GM18508 (cell line): ENCODE results near the gene ZBTB8A.
A peak's percentile ranks its signal among the peaks of the same experiment; 100 is the strongest.
"Not testable (repeated sequence)": the region's sequence is repeated elsewhere in the genome, so short reads cannot be mapped to it uniquely, and the experiment has no call there.

Source experiments
- ATAC-seq: cut with Tn5 transposase; IDR thresholded peaks from one replicate; pipeline ENCODE4 v1.9.1; 2021; ENCODE audit warnings: moderate number of reproducible peaks; ENCODE audit not compliant: insufficient read depth, unreplicated experiment

ZBTB8A gene

GRCh38 chr1:32618673-32619221, 79.5 kb downstream of the ZBTB8A start:
- no peak for ATAC-seq

- ATAC-seq: no peak
Observed at GRCh38 chr1:32619701-32620485, 80.7 kb downstream of the ZBTB8A start.

GRCh38 chr1:32622205-32622604, 83.0 kb downstream of the ZBTB8A start:
- ATAC-seq: no peak

- ATAC-seq: no peak
Observed at GRCh38 chr1:32622806-32623681, 83.8 kb downstream of the ZBTB8A start.

DNA sequence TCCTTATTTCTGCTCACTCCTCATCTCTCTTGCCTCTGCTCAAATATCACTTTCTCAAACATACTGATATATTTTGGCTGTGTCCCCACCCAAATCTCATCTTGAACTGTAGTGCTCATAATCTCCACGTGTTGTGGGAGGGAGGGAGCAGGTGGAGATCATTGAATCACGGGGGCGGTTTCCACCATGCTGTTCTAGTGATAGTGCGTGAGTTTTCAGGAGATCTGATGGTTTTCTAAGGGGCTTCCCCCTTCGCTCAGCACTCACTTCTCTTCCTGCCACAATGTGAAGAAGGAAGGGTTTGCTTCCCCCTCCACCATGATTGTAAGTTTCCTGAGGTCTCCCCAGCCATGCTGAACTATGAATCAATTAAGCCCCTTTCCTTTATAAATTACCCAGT, 84.5 kb downstream of the ZBTB8A start:
- no peak for ATAC-seq

GRCh38 chr1:32626176-32626575, 86.9 kb downstream of the ZBTB8A start:
- no peak for ATAC-seq

- no peak for ATAC-seq
Observed at GRCh38 chr1:32627596-32628162, 88.5 kb downstream of the ZBTB8A start.

GRCh38 chr1:32630173-32630572, 90.9 kb downstream of the ZBTB8A start:
- ATAC-seq: not testable (repeated sequence)

DNA sequence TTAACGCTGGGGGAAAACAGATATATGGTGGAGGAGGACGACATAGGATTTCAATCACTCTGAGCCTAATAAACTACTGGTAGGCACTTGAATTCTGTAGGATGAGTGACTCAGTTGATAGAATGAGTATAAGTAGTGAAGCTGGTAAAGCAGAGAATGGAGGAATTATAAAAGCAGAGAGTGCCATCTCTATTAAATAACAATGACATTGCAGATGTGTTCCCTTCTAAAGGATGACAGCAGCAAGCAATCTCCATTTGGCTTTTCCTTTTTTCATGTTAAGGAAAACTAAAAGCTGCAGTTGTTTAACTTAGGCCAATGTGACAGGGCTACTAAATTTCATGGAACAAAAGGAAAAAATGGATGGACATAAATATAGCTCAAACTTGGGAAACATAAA, 93.6 kb downstream of the ZBTB8A start:
- ATAC-seq: no peak

DNA sequence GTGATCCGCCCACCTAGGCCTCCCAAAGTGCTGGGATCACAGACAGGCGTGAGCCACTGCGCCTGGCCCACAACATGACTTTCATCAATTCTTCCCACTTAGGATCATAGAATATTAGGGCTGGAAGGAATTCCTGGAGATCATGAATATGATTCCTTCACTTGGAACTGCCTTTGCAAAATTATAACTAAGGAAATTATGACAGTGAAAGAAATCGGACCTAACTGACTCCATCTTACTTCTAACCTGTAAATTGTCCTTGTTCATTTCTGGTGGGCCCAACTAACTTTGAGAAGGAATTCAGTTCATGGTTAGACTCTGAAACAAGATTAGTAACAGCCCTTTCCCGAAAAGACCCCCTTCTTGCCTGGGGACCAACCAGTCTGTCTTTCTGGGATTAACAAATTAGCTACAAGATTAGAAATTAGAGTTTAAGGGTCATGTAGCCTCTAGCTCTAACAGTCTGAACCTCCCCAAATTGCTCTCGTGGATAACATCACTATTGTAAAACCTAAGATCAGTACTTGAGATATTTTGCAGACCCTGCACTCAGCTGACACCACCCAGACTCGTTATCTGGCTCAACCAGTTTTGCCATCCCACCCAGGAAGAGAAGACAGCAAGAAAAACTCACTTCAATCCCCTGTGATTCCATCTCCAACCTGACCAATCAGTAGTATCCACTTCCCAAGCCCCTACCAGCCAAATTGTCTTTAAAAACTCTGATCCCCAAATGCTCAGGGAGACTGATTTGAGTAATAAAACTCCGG, 96.5 kb downstream of the ZBTB8A start:
- no peak for ATAC-seq

DNA sequence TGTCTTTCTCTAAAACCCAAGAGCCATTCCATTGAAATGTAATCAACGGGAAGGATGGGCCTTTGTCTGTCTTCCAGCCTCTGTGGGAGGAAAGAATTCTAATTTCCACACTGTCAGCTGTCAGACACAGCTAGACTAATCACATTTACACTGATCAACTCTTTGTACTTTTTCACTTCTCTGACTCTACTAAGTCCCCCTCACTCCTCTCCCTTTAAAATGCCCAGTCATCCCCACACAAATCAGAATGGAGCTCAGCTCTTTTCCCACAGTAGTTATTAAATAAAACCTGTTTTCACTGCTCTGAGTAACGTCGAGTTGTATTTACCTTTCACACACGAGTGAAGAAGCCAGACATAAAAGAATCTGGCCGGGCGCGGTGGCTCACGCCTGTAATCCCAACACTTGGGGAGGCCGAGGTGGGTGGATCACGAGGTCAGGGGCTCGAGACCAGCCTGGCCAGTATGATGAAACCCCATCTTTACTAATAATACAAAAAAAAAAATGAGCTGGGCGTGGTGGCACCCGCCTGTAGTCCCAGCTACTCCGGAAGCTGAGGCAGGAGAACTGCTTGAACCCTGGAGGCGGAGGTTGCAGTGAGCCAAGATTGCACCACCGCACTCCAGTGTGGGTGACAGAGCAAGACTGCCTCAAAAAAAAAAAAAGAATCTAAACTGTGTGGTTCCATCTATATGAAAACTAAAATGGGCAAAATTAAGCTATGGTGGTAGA, 97.9 kb downstream of the ZBTB8A start:
- ATAC-seq: no peak

GRCh38 chr1:32639489-32640075, 100.4 kb downstream of the ZBTB8A start:
- ATAC-seq: no peak

DNA sequence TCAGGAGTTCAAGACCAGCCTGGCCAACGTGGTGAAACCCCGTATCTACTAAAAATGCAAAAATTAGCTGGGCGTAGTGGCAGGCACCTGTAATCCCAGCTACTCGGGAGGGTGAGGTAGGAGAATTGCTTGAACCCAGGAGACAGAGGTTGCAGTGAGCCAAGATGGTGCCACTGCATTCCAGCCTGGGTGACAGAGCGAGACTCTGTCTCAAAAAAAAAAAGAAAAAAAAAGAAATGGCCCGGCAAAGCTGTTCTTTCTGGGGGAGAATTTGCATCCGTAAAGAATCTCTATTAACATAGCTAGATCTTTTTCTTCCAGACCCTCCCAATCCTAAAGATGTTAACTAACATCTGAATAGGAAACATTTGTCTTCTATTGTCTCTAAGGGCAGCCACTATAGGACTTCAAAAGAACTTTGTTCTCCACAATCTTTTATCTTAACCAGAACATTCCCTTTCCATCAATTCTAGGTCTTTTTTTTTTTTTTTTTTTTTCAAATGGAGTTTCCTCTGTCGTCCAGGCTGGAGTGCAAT, 103.1 kb downstream of the ZBTB8A start:
- not testable (repeated sequence) for ATAC-seq

DNA sequence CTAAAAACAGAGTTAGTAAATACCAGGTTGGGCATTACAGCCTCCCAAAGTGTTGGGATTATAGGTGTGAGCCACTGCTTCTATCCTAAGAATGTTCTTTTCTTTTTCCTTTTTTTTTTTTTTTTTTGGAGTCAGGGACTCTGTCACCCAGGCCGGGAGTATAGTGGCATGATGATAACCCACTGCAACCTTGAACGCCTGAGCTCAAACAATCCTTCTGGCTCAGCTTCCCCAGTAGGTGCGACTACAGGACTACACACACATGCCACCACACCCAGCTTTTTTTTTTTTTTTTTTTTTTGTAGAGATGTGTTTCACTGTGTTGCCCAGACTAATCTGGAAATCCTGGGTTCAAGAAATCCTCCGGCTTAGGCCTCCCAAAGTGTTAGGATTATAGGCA, 105.2 kb downstream of the ZBTB8A start:
- no peak for ATAC-seq

DNA sequence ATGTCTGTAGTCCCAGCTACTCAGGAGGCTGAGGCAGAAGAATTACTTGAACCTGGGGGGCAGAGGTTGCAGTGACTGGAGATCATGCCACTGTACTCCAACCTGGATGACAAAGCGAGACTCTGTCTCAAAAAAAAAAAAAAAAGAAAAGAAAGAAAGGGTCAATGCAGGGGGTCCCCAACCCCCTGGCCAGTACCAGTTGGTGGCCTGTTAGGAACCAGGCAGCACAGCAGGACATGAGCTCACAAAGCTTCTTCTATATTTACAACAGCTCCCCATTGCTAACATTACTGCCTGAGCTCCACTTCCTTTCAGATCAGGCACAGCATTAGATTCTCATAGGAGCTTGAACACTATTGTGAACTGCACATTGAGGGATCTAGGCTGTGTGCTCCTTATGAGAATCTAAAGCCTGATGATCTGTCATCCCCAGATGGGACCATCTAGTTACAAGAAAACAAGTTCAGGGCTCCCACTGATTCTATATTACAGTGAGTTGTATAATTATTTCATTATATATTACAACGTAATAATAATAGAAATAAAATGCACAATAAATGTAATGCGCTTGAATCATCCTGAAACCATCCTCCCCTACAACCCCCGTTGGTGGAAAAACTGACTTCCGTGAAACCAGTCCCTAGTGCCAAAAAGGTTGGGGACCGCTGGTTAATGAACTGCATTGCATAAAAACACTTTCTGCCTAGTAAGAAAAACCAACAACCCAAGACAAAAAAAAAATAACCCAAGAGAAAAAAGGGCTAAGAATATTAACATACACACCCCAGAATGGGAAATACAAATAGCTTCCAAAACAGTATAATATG, 108.3 kb downstream of the ZBTB8A start:
- no peak for ATAC-seq

DNA sequence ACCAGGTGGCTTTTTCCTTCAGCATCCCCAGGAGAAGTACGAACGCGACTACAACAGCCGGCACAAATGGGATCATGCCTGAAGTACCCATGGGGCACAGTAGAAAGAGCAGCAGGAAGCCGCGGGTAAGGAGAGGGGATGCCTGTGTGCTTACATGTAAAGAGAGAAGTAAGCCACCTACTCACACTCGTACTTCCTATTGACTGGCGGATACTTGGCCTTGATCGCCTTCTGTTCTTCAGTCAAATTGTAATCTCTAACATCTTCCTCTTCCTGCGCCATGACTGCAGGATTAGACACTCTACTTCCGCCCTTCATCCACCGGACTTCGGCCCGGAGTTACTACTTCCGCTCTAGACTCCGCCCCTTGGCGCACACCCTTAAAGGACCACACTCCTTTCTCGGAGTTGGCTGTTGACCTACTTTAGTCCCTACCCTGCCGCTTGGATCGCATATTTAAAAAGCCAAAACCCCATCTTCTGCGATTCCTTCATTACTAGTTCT, 111.1 kb downstream of the ZBTB8A start, which contains the start of gene ZBTB8OS:
TSS of gene ZBTB8OS (minus strand) at position 303 of the 504 bp plus-strand sequence. CDS start at position 282, 21 bp downstream.
- ATAC-seq: no peak

- ATAC-seq: peak; percentile 56
Observed at GRCh38 chr1:32650752-32651460, 111.7 kb downstream of the ZBTB8A start, which contains the start of gene RBBP4. Gene RBBP4, plus strand, starts transcription at chr1:32651208. Its CDS starts 99 bp downstream, at chr1:32651307.
